D721Med (cell line): Measurements from ENCODE around the gene MRPL55.

Source experiments
- DNase-seq: peaks from one replicate; pipeline ENCODE4 v3.0.0; 2011; ENCODE audit warnings: low spot score; ENCODE audit not compliant: insufficient read length
- FAIRE-seq: peaks from 2 replicates; lab custom pipeline; 2011; peaks lifted over from hg19 to GRCh38; lab: Jason Lieb, UNC
- TF ChIP-seq, protein P1 (sequence below): IDR thresholded peaks from 2 replicates; pipeline ENCODE4 v1.5.1; 2012; ENCODE audit warnings: mild to moderate bottlenecking, control low read depth; ENCODE audit not compliant: insufficient read depth; ENCODE audit errors: missing control alignments

The MRPL55 gene

DNA sequence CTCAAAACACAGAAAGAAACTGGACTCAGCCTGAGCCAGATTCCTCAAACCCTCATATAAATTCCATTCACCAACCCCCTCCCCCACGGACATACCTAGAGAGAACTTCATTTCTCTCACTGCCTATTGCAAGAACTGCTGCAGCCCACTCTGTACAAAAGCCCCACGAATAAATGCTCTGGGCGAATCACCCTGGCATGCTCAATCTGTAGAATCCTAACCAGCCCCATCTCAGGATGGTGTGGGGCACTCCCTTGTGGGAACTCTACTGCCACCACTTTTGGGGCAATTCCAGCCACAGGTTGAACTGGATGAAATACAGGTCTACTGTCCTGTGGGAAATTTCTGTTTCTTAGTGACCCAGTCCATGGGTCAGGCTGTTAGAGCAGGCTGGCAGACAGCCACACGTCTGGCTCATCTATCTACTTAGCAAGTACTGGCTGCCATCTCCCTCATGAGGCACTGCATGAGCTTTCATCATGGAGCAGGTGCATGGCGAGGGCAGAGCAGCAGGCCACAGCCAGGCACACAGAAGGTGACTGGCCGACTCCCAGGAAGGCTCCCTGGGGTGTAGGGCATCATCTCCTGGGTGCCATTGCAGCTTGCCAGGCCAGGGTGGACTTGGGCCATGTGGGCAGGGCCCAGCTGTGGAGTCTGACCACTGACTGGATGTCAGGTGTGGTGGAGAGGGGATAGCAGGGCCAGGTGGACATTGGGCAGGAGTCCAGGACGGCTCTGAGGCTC is 4.4 kb downstream of the MRPL55 start:
- DNase-seq (peak; percentile 18), FAIRE-seq (no peak)
- TF ChIP-seq, protein P1, sequence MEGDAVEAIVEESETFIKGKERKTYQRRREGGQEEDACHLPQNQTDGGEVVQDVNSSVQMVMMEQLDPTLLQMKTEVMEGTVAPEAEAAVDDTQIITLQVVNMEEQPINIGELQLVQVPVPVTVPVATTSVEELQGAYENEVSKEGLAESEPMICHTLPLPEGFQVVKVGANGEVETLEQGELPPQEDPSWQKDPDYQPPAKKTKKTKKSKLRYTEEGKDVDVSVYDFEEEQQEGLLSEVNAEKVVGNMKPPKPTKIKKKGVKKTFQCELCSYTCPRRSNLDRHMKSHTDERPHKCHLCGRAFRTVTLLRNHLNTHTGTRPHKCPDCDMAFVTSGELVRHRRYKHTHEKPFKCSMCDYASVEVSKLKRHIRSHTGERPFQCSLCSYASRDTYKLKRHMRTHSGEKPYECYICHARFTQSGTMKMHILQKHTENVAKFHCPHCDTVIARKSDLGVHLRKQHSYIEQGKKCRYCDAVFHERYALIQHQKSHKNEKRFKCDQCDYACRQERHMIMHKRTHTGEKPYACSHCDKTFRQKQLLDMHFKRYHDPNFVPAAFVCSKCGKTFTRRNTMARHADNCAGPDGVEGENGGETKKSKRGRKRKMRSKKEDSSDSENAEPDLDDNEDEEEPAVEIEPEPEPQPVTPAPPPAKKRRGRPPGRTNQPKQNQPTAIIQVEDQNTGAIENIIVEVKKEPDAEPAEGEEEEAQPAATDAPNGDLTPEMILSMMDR: no peak

DNA sequence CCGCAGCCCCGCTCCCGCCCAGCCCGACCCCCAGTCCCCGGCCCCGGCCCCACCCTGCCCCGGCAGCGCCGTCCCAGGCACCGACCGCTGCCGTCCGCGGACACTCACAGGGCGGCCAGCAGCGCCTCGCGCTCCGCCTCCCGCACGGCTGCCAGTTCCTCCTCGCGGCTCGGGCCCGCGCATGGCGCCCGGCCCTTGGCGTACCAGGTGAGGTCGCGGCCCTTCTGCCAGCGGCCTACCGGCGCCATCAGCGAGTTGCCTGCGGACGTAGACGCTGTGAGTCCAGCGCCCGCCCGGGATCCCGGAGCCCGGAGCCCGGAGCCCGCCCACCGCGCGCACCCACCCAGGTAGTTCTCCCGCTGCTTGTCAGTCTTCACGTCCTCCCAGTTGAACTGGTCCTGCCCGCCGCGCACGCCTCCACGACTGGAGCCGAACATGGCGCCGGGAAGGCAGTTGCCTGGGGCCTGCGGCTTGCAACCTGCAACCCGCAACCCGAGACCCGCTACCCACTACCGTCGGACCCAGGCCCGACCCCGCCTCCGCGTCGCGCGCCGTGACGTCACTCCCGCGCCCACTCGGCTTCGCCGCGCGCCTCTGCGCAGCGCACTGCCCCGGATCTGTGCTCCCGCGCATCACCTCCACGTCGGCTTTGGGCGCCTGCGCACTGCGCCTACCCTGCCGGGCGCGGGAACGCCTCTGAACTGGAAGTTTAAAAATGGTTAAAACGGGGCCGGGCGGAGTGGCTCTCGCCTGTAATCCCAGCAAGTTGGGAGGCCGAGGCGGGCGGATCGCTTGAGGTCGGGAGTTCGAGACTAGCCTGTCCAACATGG is 6.1 kb downstream of the MRPL55 start, which contains the start of gene C1orf35:
Gene C1orf35, minus strand, starts transcription at position 535 of the 830 bp plus-strand sequence. Its CDS starts 98 bp downstream, at position 437.
- TF ChIP-seq, protein P1: no peak
- DNase-seq (peak; percentile 100), FAIRE-seq (no peak)

DNA sequence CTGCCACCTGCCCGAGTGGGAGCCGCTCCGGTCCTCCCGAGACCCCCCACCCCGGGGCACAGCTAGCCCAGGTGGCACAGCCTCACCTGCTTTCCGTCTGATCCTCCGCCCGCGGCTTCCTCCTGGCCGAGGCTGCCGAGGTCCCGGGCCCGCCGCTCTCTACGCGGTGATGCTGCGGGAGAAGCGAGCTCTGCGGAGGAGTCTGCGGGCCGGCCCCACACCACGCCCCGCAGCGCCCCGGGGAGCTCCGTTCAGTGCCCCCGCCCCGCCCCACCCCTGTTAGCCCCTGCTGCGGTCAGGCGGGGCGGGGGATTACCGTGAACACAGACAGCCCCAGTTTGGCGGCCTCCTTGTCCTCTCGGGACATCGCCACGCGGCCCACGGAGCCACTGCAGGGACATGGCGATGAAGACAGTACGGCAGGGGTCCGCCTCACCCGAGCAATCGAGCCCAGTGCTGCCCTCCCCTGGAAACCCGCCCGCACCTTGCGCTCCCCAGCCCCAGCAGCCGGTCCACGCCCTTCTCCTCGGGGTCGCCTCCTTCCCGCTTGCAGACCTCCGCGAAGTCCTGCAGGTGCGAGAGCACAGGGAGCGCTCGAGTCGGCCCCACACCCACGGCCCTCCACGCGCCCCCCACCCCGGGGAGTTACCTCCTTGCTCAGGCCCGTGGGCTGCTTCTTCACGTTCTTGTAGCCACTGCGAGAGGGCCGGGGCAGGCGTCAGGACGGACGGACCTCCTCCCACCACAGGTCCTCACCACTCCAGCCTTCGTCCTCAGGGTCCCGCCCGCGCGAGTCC is 6.9 kb downstream of the MRPL55 start:
- DNase-seq: peak; percentile 59
- TF ChIP-seq, protein P1: peak; percentile 9
- no peak for FAIRE-seq

DNA sequence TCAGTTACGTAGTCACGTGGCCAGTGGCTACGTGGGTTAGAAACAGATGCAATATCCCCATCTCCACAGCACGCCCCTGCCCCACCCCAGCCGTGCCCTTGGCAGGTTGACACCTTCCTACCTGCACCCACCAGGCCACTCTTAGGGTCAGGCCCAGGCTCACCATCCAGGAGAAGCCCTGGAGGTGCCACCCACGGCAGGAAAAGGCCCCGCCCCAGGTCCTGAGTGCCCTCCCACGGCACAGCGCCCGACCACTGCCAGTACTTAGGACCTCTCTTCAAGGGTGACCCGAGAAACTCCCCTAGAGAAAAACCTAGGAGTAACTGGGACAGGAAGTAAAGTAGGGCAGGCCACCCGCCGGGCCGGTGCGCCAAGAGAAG is 7.5 kb downstream of the MRPL55 start:
- FAIRE-seq (no peak), DNase-seq (peak; percentile 38)
- TF ChIP-seq, protein P1: no peak

DNA sequence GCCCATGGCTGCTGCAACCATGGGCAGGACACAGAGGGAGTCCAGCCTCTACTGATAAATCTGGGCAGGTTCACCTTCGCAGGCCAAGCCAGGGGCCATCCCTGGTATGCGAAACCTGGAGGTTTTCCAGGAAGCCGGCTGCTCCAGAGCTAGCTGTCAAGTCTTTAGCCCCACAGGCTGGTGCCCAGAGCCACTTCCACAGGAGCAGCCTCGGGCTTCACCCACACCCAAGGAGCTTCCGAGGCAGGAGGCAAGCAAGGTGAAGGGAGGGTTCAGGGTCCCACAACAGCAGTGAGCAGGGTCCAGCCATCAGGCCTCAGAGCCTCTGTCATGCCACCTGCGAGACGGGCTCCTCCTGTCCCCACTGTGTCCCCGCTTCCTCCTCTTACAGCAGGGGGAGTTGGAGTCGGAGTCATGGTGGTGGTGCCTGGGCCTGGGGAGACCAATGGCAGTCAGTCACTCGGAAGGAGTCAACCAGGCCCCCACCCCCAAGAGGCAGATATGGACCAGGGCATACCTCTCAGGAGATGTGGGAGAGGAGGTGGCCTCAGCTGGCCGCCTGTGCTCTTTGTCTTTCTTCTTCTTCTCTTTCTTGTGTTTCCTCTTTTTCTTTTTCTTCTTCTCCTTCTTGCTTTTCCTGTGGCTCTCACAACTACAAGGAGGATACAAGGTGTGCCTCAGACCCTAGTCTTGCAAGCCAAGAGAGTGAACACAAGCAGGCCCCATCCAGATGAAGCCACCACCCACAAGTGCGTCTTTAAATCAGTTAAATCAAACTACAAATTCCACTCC is 8.1 kb downstream of the MRPL55 start:
- DNase-seq (peak; percentile 21), FAIRE-seq (no peak)
- TF ChIP-seq, protein P1: no peak

DNA sequence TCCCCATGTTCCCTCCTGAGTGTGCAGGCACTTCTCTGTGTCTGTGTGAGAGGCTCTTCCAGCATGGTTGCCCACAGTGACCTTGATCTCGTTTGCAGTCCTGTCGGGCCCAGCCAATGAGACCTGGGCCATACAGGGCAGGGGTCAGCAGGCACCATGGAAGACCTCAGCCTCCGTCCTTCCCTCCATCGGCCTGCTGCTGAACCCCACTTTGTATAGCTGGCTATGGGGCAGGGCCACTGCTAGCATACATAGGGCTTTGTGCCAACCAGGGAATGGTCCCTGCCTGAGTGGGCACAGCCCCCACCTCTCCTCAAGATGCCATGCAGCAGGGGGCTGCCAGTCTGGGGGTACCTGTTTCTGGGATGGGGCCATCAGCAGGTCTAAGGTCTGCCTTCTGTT is 9.8 kb downstream of the MRPL55 start:
- DNase-seq: peak; percentile 13
- no peak for FAIRE-seq
- TF ChIP-seq, protein P1: no peak
